Measurements from ENCODE around the gene DOCK8.

Gene DOCK8

DNA sequence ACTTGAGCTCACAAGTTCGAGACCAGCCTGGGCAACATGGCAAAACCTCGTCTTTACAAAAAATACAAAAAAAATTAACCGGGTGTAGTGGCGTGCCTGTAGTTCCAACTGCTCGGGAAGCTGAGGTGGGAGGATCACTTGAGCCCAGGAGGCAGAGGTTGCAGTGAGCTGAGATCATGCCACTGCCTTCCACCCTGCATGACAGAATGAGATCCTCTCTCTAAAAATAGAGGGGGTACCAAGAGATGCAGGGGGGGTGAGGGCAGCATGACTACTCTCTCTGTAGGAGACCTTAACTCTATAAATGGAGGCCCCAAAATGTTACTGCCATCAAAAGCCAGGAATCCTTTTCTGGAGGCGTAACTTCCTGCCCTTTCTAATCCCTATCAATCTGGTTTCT is 243.9 kb downstream of the DOCK8 start:
- TF ChIP-seq, protein P1, sequence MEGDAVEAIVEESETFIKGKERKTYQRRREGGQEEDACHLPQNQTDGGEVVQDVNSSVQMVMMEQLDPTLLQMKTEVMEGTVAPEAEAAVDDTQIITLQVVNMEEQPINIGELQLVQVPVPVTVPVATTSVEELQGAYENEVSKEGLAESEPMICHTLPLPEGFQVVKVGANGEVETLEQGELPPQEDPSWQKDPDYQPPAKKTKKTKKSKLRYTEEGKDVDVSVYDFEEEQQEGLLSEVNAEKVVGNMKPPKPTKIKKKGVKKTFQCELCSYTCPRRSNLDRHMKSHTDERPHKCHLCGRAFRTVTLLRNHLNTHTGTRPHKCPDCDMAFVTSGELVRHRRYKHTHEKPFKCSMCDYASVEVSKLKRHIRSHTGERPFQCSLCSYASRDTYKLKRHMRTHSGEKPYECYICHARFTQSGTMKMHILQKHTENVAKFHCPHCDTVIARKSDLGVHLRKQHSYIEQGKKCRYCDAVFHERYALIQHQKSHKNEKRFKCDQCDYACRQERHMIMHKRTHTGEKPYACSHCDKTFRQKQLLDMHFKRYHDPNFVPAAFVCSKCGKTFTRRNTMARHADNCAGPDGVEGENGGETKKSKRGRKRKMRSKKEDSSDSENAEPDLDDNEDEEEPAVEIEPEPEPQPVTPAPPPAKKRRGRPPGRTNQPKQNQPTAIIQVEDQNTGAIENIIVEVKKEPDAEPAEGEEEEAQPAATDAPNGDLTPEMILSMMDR (IDR thresholded peaks at IDR 0.05), result no peak

DNA sequence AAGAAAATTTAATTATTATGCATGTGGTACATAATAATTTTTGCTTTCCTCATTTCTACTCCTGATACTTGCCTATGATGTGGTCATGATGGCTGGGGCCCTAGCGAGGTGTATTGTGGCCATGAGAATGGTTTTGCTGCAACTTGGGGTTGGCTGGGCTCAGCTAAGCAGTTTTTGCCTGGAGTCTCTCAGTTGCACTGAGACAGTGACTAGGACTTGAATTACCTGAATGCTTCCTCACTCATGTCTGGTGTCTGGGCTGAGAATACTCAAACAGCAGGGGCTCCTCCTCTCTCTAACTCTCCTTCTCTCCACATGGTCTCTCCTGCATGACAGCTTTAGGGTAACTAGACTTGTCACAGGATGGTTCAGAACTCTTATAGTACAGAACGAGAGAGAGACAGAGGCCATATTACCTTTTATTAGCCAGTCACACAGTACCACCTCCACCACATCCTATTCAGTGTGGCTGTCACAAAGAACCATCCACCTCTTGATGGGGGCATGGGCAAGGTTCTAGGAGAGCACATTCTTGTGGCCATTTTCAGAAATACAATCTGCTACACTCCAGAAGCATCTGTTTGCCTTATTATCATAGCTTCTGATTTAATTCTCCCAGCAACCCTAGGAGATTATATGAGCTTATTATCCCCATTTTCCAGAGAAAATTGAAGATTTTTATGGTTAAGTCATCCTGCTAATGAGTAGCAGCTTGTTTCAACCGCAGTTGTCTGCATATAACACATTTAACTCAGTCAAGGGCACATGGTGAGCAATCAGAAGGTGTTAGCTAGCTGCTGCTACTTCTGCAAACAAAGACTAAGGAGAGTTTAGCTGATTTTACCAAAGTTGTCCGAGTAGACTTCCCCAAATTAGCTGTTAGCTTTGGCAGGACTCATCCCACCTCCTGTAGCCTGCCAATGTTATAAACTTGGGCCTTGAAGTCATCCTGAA is 245.1 kb downstream of the DOCK8 start:
- TF ChIP-seq, protein P1 (IDR thresholded peaks at IDR 0.05), result no peak

DNA sequence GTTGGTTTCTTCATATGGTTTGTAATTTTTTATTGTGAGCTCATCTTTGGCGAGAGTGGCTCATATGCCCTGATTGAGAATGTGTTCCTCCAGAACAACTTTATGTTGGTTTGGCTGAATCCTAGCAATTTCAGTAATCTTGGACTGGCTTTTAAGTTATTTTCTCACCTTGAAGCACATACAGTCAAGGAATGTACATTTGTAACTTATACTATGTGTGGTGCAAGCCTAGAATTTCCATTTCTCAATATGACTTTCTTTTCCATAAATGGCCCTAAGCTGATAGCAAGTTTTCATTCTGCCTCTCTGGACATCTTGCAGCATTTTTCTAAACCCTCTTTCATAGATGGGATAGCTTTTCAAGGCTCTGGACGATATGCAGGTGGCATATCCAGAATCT is 247.5 kb downstream of the DOCK8 start:
- TF ChIP-seq, protein P1 (IDR thresholded peaks at IDR 0.05), result no peak

DNA sequence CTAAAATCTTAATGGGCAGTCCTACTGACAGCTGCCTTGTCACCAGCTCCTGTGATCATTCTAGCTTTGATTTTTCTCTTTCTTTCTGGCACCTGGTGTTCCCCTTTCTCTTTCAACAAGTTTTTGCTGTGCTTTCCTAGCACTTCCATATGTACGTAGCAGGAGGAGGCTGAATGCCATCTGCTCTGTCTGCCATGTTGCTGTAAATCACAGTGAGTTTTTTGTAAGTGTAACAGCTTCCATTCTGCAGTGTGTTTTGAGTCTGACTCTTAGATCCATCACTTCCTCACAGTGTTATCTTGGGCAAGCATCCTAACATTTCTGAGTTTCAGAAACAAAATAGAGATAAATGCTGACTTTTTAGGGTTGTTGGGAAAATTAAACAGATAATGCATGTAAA is 247.9 kb downstream of the DOCK8 start:
- TF ChIP-seq, protein P1 (IDR thresholded peaks at IDR 0.05), result no peak

DNA sequence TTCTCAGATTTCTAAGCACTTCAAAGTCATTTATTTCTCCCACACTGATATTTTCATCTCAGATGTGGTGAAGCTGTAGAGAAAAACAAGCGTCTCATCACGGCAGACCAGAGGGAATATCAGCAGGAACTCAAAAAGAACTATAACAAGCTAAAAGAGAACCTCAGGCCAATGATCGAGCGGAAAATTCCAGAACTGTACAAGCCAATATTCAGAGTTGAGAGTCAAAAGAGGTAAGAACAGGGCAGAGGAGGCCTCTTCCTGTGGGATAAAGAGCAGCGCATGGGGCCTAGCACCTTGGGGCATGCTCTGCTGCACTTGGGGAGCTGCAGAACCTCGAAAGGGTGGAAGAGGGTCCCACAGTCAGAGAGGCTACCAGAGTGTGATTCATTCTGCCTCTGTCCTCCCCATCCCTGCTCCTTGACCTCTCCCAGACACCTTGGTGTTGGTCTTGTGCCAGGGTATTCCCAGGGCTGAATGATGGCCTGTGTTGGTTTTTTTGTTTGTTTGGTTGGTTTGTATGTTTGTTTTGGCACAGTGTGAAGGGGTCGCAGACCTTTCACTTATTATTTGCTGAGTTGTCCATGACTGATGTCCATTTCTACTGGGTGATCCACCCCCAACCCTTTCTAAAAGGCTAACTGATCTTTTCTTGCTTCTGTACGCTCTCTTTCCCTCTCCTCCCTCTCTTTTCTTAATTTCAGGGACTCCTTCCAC is 248.9 kb downstream of the DOCK8 start:
- TF ChIP-seq, protein P1 (IDR thresholded peaks at IDR 0.05), result no peak

DNA sequence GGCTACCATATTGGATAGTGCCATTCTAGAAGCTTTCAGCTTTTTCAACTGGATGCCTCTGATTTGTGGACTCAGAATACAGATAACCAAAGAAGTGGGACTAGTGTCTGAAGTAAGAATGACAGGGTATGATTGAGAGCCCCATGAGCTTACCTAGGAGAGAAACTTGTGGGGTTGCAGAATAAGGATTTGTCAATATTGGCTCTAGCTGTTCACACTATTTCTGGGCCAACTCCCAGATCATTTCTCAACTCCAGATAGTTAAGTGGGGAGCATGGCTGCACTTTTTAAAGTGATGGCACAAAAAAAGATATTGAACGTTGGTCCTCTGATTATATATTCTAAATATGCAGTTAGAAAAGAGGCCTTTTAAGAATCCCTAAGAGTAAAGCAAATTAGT is 252.1 kb downstream of the DOCK8 start:
- TF ChIP-seq, protein P1 (IDR thresholded peaks at IDR 0.05), result no peak

DNA sequence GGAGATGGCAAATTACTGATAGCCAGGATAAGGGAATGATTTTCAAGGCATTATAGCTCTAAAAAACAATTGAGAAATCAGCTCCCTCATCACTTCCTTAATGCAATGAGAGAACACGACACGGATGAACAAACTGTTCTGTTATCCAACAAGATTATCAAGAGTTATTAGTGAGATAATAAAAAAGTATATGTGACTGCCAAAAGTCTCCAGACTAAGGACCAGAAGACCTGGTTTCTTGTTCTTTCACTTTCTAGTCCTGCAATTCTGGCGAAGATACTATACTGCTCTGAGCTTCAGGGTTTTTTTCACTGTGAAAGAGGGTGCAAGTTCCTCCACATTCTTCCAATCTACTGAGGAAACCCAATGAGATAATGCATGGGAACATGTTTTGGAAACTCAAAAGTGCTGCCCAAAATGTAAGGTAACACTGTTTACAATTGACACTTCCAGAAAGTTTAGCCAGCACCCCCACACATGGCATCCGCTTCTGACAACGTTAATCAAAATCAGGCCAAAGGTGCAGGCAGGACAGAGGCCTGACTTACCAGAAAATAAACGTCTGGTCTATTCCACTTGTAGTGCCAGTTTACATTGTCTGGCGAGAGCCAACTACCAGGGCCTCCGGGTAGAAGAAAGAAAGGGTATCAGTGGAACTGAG is 254.2 kb downstream of the DOCK8 start:
- TF ChIP-seq, protein P1 (IDR thresholded peaks at IDR 0.05), result no peak
